HepG2 (cell line): ENCODE data around the gene ARMCX4. TPM values are rescaled to one million over a fixed set of nuclear protein-coding genes. Genes with fewer than 3 reads are reported as not detected.

Experiments
- ATAC-seq: fragments of 200-7000 bp; cut with Tn5 transposase; 3 replicates; pipeline ENCODE4 v1.9.1; 2020; ENCODE audit warnings: mild to moderate bottlenecking, moderate library complexity
- BruUV-seq: library from RNA; stranded (reverse); fragments of 400-500 nt; replicated peaks from 2 replicates; lab custom pipeline; 2021; lab: Mats Ljungman, UMichigan
- CTCF ChIA-PET: fragments of 300-600 bp; formaldehyde crosslinking; extraction: SDS; loops from one replicate; lab custom pipeline; 2021; ENCODE audit warnings: low total read pairs, inconsistent platforms, low intra/inter-chr PET ratio; lab: Yijun Ruan, JAX
- POLR2A ChIA-PET: fragments of 350-600 bp; sonication (Branson Sonifier 250); formaldehyde crosslinking; loops from one replicate; lab custom pipeline; 2020; ENCODE audit warnings: antibody characterized with exemption, inconsistent platforms; lab: Yijun Ruan, JAX
- DNase-seq: peaks from one replicate; pipeline ENCODE4 v3.0.0-alpha.2; 2015; ENCODE audit warnings: low spot score
- FAIRE-seq: peaks from 3 replicates; lab custom pipeline; 2011; peaks lifted over from hg19 to GRCh38; lab: Jason Lieb, UNC
- H2AFZ ChIP-seq: one replicate; pipeline ENCODE4 v1.6.1; 2011; ENCODE audit warnings: low read length, inconsistent platforms
- H3K27ac ChIP-seq: fragments of 300-600 bp; 3 replicates; pipeline ENCODE4 v1.8.0; 2011; ENCODE audit warnings: mixed run types, mild to moderate bottlenecking, mixed read lengths, low read length, inconsistent platforms; ENCODE audit not compliant: insufficient read depth; ENCODE audit errors: extremely low read length
- H3K27me3 ChIP-seq, 2 experiments: fragments of 200-600 bp in 1 of 2; 2 replicates in 1 of 2; 3 replicates in 1 of 2; pipeline versions ENCODE4 v1.6.0 to v1.8.0; 2011; ENCODE audit warnings: low read length in 2 of 2, mild to moderate bottlenecking in 2 of 2, moderate library complexity in 2 of 2, inconsistent platforms in 1 of 2; ENCODE audit not compliant: insufficient read depth in 2 of 2, control insufficient read depth in 1 of 2
- H3K36me3 ChIP-seq, 2 experiments: fragments of 200-600 bp in 1 of 2; replicated peaks in 1 of 2; 2 replicates in 1 of 2; 3 replicates in 1 of 2; pipeline versions ENCODE4 v1.5.1 to v1.8.0; 2011; ENCODE audit warnings: low read length in 2 of 2, inconsistent platforms in 1 of 2; ENCODE audit not compliant: insufficient read depth in 2 of 2, control insufficient read depth in 1 of 2
- H3K4me1 ChIP-seq: 2 replicates; pipeline ENCODE4 v1.5.1; 2012; ENCODE audit warnings: low read length, inconsistent platforms; ENCODE audit not compliant: insufficient read depth
- H3K4me2 ChIP-seq: 2 replicates; pipeline ENCODE4 v1.6.0; 2011; ENCODE audit warnings: low read depth, low read length, inconsistent platforms
- H3K4me3 ChIP-seq, 3 experiments: fragments of 200-600 bp in 1 of 3; sonication (generic), shearing (Covaris generic) in 1 of 3; replicated peaks in 1 of 3; 2 replicates each; pipeline ENCODE4 v1.5.1; 2011 to 2016; ENCODE audit warnings: low read length in 3 of 3, inconsistent platforms in 2 of 3, low read depth in 2 of 3, mild to moderate bottlenecking in 2 of 3, control low read depth in 1 of 3, mixed read lengths in 1 of 3; ENCODE audit not compliant: insufficient read depth in 1 of 3
- H3K79me2 ChIP-seq: one replicate; pipeline ENCODE4 v1.6.1; 2011; ENCODE audit warnings: low read length, inconsistent platforms; ENCODE audit not compliant: insufficient read depth
- H3K9ac ChIP-seq: 2 replicates; pipeline ENCODE4 v1.6.0; 2011; ENCODE audit warnings: mild to moderate bottlenecking, low read depth, low read length, inconsistent platforms; ENCODE audit not compliant: insufficient read depth
- H3K9me3 ChIP-seq: 2 replicates; pipeline ENCODE4 v1.5.1; 2012; ENCODE audit warnings: mild to moderate bottlenecking, low read length
- H4K20me1 ChIP-seq: 2 replicates; pipeline ENCODE4 v1.6.0; 2011; ENCODE audit warnings: inconsistent platforms, mild to moderate bottlenecking, low read length, moderate library complexity; ENCODE audit not compliant: insufficient read depth
- BRCA1 ChIP-seq: sonication (generic); formaldehyde crosslinking; IDR thresholded peaks from 2 replicates; pipeline ENCODE4 v1.4.0; 2020; ENCODE audit warnings: missing genetic modification reagents
- CCAR2 ChIP-seq: fragments of 200-400 bp; formaldehyde crosslinking; optimal IDR thresholded peaks from 2 replicates; pipeline ENCODE3; 2018; ENCODE audit warnings: low read depth, mild to moderate bottlenecking, low read length, moderate library complexity
- KLF12 ChIP-seq: sonication (generic); formaldehyde crosslinking; IDR thresholded peaks from 2 replicates; pipeline ENCODE4 v1.4.0; 2020; ENCODE audit warnings: missing genetic modification reagents, borderline replicate concordance
- MED8 ChIP-seq: sonication (generic); formaldehyde crosslinking; IDR thresholded peaks from 2 replicates; pipeline ENCODE4 v1.8.1; 2023; ENCODE audit warnings: mild to moderate bottlenecking, missing genetic modification reagents; ENCODE audit not compliant: insufficient replicate concordance
- NR2F2 ChIP-seq: IDR thresholded peaks from 2 replicates; pipeline ENCODE4 v1.6.1; 2012; ENCODE audit warnings: low read depth, inconsistent platforms, borderline replicate concordance
- ZBTB14 ChIP-seq: sonication (generic); formaldehyde crosslinking; IDR thresholded peaks from 2 replicates; pipeline ENCODE4 v1.4.0; 2020; ENCODE audit warnings: missing genetic modification reagents
- ZBTB40 ChIP-seq, 2 experiments: fragments of 450-650 bp in 1 of 2; sonication (generic) in 1 of 2; formaldehyde crosslinking in 1 of 2; IDR thresholded peaks; 2 replicates each; pipeline versions ENCODE4 v1.6.1 to v1.8.0; 2016 to 2022; ENCODE audit warnings: antibody characterized with exemption in 1 of 2, mild to moderate bottlenecking in 1 of 2, missing genetic modification reagents in 1 of 2
- ZNF30 ChIP-seq: sonication (generic); formaldehyde crosslinking; IDR thresholded peaks from 2 replicates; pipeline ENCODE4 v1.5.0; 2020; ENCODE audit warnings: mild to moderate bottlenecking, missing genetic modification reagents
- ZNF773 ChIP-seq: sonication (generic); formaldehyde crosslinking; IDR thresholded peaks from 2 replicates; pipeline ENCODE4 v1.4.0; 2020; ENCODE audit warnings: missing genetic modification reagents, borderline replicate concordance
- WGBS: methylation state at CpG from one replicate; pipeline ENCODE4 v1.1.6; 2017; ENCODE audit warnings: low lambda C conversion rate; 5-methylcytosine and 5-hydroxymethylcytosine counted together
- in situ Hi-C: cut with HindIII; loops from 2 replicates; pipeline ENCODE4 v1.10.0; 2017; ENCODE audit warnings: low pct_unique_long_range_greater_than_20kb; ENCODE audit not compliant: extremely low pct_ligation_motif_present
- intact Hi-C: fragments of 100-400 bp; cut with micrococcal nuclease; formaldehyde crosslinking; loops from one replicate; pipeline ENCODE4 v1.10.0; 2022; ENCODE audit not compliant: unreplicated experiment
- polyA plus RNA-seq, 8 experiments: library from polyadenylated mRNA; depleted of rRNA in 3 of 8; stranded (reverse) in 7 of 8; unstranded in 1 of 8; fragments of >200 nt; fragmentation: Illumina TruSeq in 4 of 8; extraction: Trizol in 4 of 8; gene quantifications; 2 replicates each; pipeline versions ENCODE4 v1.2.1 to v1.2.3, GENCODE V29; 2011 to 2016; ENCODE audit warnings: low read depth in 4 of 8, missing spikeins in 1 of 8, mixed read lengths in 1 of 8; ENCODE audit not compliant: insufficient read depth in 1 of 8
- total RNA-seq, 5 experiments: library from RNA; depleted of rRNA; stranded (reverse); fragments of >200 nt; fragmentation: Illumina TruSeq; extraction: Trizol; gene quantifications; 2 replicates each; pipeline ENCODE4 v1.2.3, GENCODE V29; 2016; ENCODE audit warnings: low read depth in 1 of 5

Gene ARMCX4
- total and polyA plus RNA-seq, 2 of the 13 experiments (the other 11 are each of a cell fraction or from before 2014, with no cell fraction given) = not detected

- no peak for FAIRE-seq
- ATAC-seq = no peak
- no peaks in the 10 kb centered on the region for H3K4me1 ChIP-seq
- DNase-seq = no peak
- no peaks in the 10 kb centered on the region for H3K27me3 ChIP-seq
- no peak for TF ChIP-seq CCAR2
- TF ChIP-seq ZNF30 (CRISPR knock-in tag) = no peak
- no peak for TF ChIP-seq ZNF773
- TF ChIP-seq BRCA1 (CRISPR knock-in tag) = no peak
- no peak for TF ChIP-seq KLF12 (CRISPR knock-in tag)
- no peak for TF ChIP-seq MED8
- no peak for TF ChIP-seq NR2F2
- TF ChIP-seq ZBTB14 (CRISPR knock-in tag) = no peak
- TF ChIP-seq ZBTB40 (IDR thresholded peaks at IDR 0.05) = no peak
- TF ChIP-seq ZBTB40 (CRISPR knock-in tag; IDR thresholded peaks at IDR 0.05) = no peak
- H3K9ac ChIP-seq = no peak overlapping the region
- no peaks in the 10 kb centered on the region for H3K9me3 ChIP-seq
- H3K4me2 ChIP-seq = no peak overlapping the region
- H3K79me2 ChIP-seq = no peaks in the 10 kb centered on the region
- intact Hi-C loops = no loop called here
- H3K4me3 ChIP-seq = no peak overlapping the region
- H3K27ac ChIP-seq = no peak overlapping the region
- no peaks in the 10 kb centered on the region for H3K36me3 ChIP-seq
- POLR2A ChIA-PET = no interaction called here
- in situ Hi-C loops = no loop called here
- H2AFZ ChIP-seq = no peak overlapping the region
- no peaks in the 10 kb centered on the region for H4K20me1 ChIP-seq
- BruUV-seq = no TSS peak
- CTCF ChIA-PET = no interaction called here
- 95% methylated on average over 1 of the region's 1 CpG for WGBS
Observed at GRCh38 chrX:101449279-101449678, 36.0 kb upstream of the ARMCX4 start.
